ENCODE data around the gene IDI2. TPM values are rescaled to one million over a fixed set of nuclear protein-coding genes. Genes with fewer than 3 reads are reported as not detected.
A peak's percentile ranks its signal among the peaks of the same experiment; 100 is the strongest.
"Not testable (repeated sequence)": the region's sequence is repeated elsewhere in the genome, so short reads cannot be mapped to it uniquely, and the experiment has no call there.

IDI2 gene
- under 1 TPM in 1 of 2 donors, not detected in 1; 0.26 TPM for total RNA-seq

- Mint-ChIP-seq H3K27me3 (no peaks in the 10 kb centered on the region), H3K36me3 (ENCODE audit: low read depth) (peaks cover 3% of the 10 kb centered on the region), H3K4me3 (no peak within 1 kb of the TSS), H3K4me1 (no peaks in the 10 kb centered on the region), H3K9me3 (no peaks in the 10 kb centered on the region), H3K27ac (no peak within 1 kb of the TSS)
- no peak for ATAC-seq (replicated peaks)
Observed at GRCh38 chr10:1025683-1026082, at the start of gene IDI2. Gene IDI2 (minus strand): TSS chr10:1025859. CDS start chr10:1024723, 1,136 bp downstream.

GRCh38 chr10:1074748-1075308 lies 49.2 kb upstream of the IDI2 start:
- H3K27ac Mint-ChIP-seq = peak overlapping the region; percentile 80

GRCh38 chr10:1074052-1074747 lies 48.5 kb upstream of the IDI2 start:
- H3K27me3 Mint-ChIP-seq = no peaks in the 10 kb centered on the region
- H3K4me3 Mint-ChIP-seq = no peak overlapping the region
- H3K27ac Mint-ChIP-seq = peak overlapping the region; percentile 80
- peaks cover 19% of the 10 kb centered on the region for H3K4me1 Mint-ChIP-seq
- no peaks in the 10 kb centered on the region for H3K9me3 Mint-ChIP-seq
- H3K36me3 Mint-ChIP-seq (ENCODE audit: low read depth) = peaks cover 78% of the 10 kb centered on the region
- ATAC-seq (replicated peaks) = no peak

More at GRCh38 chr10:1074748-1075308, 49.2 kb upstream of the IDI2 start:
- no peak for ATAC-seq (replicated peaks)
- peaks cover 14% of the 10 kb centered on the region for H3K4me1 Mint-ChIP-seq
- no peak overlapping the region for H3K4me3 Mint-ChIP-seq
- H3K36me3 Mint-ChIP-seq (ENCODE audit: low read depth) = peaks cover 85% of the 10 kb centered on the region
- no peaks in the 10 kb centered on the region for H3K9me3 Mint-ChIP-seq
- H3K27me3 Mint-ChIP-seq = no peaks in the 10 kb centered on the region

- no peaks in the 10 kb centered on the region for H3K9me3 Mint-ChIP-seq
- H3K4me1 Mint-ChIP-seq = peaks cover 39% of the 10 kb centered on the region
- H3K27me3 Mint-ChIP-seq = no peaks in the 10 kb centered on the region
- no peak for ATAC-seq (replicated peaks)
- H3K4me3 Mint-ChIP-seq = no peak overlapping the region
- peaks cover 50% of the 10 kb centered on the region for H3K36me3 Mint-ChIP-seq (ENCODE audit: low read depth)
- H3K27ac Mint-ChIP-seq = peak overlapping the region; percentile 3
Observed at GRCh38 chr10:1070919-1071318, 45.3 kb upstream of the IDI2 start.

GRCh38 chr10:1068380-1069361 lies 43.0 kb upstream of the IDI2 start:
- Mint-ChIP-seq H3K4me1 (peaks cover 44% of the 10 kb centered on the region), H3K27ac (peak overlapping the region; percentile 20)
- ATAC-seq (replicated peaks) = peak; percentile 80

GRCh38 chr10:1066734-1067133 lies 41.1 kb upstream of the IDI2 start:
- not testable (repeated sequence) for ATAC-seq (replicated peaks); H3K9me3 Mint-ChIP-seq; H3K4me3 Mint-ChIP-seq; H3K27me3 Mint-ChIP-seq
- Mint-ChIP-seq H3K4me1 (peaks cover 61% of the 10 kb centered on the region), H3K36me3 (ENCODE audit: low read depth) (peaks cover 37% of the 10 kb centered on the region), H3K27ac (peak overlapping the region; percentile 10)

More at GRCh38 chr10:1068380-1069361, 43.0 kb upstream of the IDI2 start:
- Mint-ChIP-seq H3K36me3 (ENCODE audit: low read depth) (peaks cover 44% of the 10 kb centered on the region), H3K27me3 (no peaks in the 10 kb centered on the region), H3K4me3 (no peak overlapping the region), H3K9me3 (no peaks in the 10 kb centered on the region)

- Mint-ChIP-seq H3K27ac (peak overlapping the region; percentile 37), H3K4me1 (peaks cover 64% of the 10 kb centered on the region), H3K4me3 (no peak overlapping the region), H3K27me3 (no peaks in the 10 kb centered on the region), H3K36me3 (ENCODE audit: low read depth) (peaks cover 26% of the 10 kb centered on the region), H3K9me3 (no peaks in the 10 kb centered on the region)
- ATAC-seq (replicated peaks) = no peak
Observed at GRCh38 chr10:1064964-1065247, 39.2 kb upstream of the IDI2 start.

- Mint-ChIP-seq H3K27ac (peak overlapping the region; percentile 60), H3K4me3 (peak overlapping the region; percentile 59), H3K36me3 (ENCODE audit: low read depth) (peaks cover 34% of the 10 kb centered on the region), H3K27me3 (no peaks in the 10 kb centered on the region), H3K4me1 (peaks cover 52% of the 10 kb centered on the region), H3K9me3 (no peaks in the 10 kb centered on the region)
- peak; percentile 62 for ATAC-seq (replicated peaks)
Observed at GRCh38 chr10:1063232-1063865, 37.7 kb upstream of the IDI2 start.

GRCh38 chr10:1061930-1062774 lies 36.5 kb upstream of the IDI2 start:
- H3K4me1 Mint-ChIP-seq = peaks cover 52% of the 10 kb centered on the region
- peak overlapping the region; percentile 60 for H3K27ac Mint-ChIP-seq
- ATAC-seq (replicated peaks) = no peak
- H3K4me3 Mint-ChIP-seq = peak overlapping the region; percentile 59
- no peaks in the 10 kb centered on the region for H3K27me3 Mint-ChIP-seq
- H3K36me3 Mint-ChIP-seq (ENCODE audit: low read depth) = peaks cover 46% of the 10 kb centered on the region
- no peaks in the 10 kb centered on the region for H3K9me3 Mint-ChIP-seq

- Mint-ChIP-seq H3K36me3 (ENCODE audit: low read depth) (peaks cover 63% of the 10 kb centered on the region), H3K27me3 (no peaks in the 10 kb centered on the region), H3K4me1 (peaks cover 49% of the 10 kb centered on the region), H3K27ac (peak overlapping the region; percentile 15), H3K9me3 (no peaks in the 10 kb centered on the region), H3K4me3 (no peak overlapping the region)
- ATAC-seq (replicated peaks) = no peak
Observed at GRCh38 chr10:1059902-1060301, 34.2 kb upstream of the IDI2 start.

- Mint-ChIP-seq H3K27ac (peak overlapping the region; percentile 97), H3K9me3 (no peaks in the 10 kb centered on the region), H3K27me3 (no peaks in the 10 kb centered on the region), H3K4me1 (peaks cover 53% of the 10 kb centered on the region), H3K36me3 (ENCODE audit: low read depth) (peaks cover 63% of the 10 kb centered on the region), H3K4me3 (peak overlapping the region; percentile 99)
- no peak for ATAC-seq (replicated peaks)
Observed at GRCh38 chr10:1058017-1058416, 32.4 kb upstream of the IDI2 start.

GRCh38 chr10:1057106-1057657 lies 31.5 kb upstream of the IDI2 start:
- Mint-ChIP-seq H3K27me3 (no peaks in the 10 kb centered on the region), H3K4me1 (peaks cover 49% of the 10 kb centered on the region), H3K36me3 (ENCODE audit: low read depth) (peaks cover 67% of the 10 kb centered on the region), H3K9me3 (no peaks in the 10 kb centered on the region), H3K27ac (peak overlapping the region; percentile 97), H3K4me3 (peak overlapping the region; percentile 99)
- ATAC-seq (replicated peaks) = no peak

GRCh38 chr10:1056326-1057105 lies 30.9 kb upstream of the IDI2 start, which contains the start of gene WDR37:
Gene WDR37 (plus strand): TSS chr10:1056385. CDS start chr10:1072156, 15,771 bp downstream.
- Mint-ChIP-seq H3K27me3 (no peaks in the 10 kb centered on the region), H3K4me1 (peaks cover 46% of the 10 kb centered on the region), H3K4me3 (peak within 1 kb of the TSS; percentile 99), H3K9me3 (no peaks in the 10 kb centered on the region), H3K27ac (peak within 1 kb of the TSS; percentile 97), H3K36me3 (ENCODE audit: low read depth) (peaks cover 73% of the 10 kb centered on the region)
- ATAC-seq (replicated peaks) = peak; percentile 96

All from activated T-helper 17 cell treated with anti-CD3 and anti-CD28 coated beads, Interleukin-2, amount 50 U/mL, for 72 hours (primary cell).